Cardiac muscle cell (in vitro differentiated cells and primary cell): ENCODE results near the gene CCBE1. TPM values are rescaled to one million over a fixed set of nuclear protein-coding genes. Genes with fewer than 3 reads are reported as not detected.
"Not testable (repeated sequence)": the region's sequence is repeated elsewhere in the genome, so short reads cannot be mapped to it uniquely, and the experiment has no call there.

Experiments
- DNase-seq, 2 donors: peaks; one replicate each; pipeline versions ENCODE4 v3.0.0 to v3.0.0-alpha.2; 2010 to 2017; ENCODE audit warnings: low read depth in 1 of 2, low spot score in 1 of 2
- H3K27ac ChIP-seq: fragments of 200-600 bp; sonication (generic); 2 replicates; pipeline ENCODE4 v1.5.1; 2016
- H3K27me3 ChIP-seq: fragments of 200-600 bp; sonication (generic); 2 replicates; pipeline ENCODE4 v1.6.0; 2016; ENCODE audit warnings: control low read depth
- H3K36me3 ChIP-seq: fragments of 200-600 bp; sonication (generic); 2 replicates; pipeline ENCODE4 v1.5.1; 2016; ENCODE audit warnings: control low read depth
- H3K4me1 ChIP-seq: fragments of 200-600 bp; sonication (generic); 2 replicates; pipeline ENCODE4 v1.8.1; 2017; ENCODE audit warnings: low read depth, mild to moderate bottlenecking, mixed run types
- H3K4me3 ChIP-seq: fragments of 200-600 bp; sonication (generic); 2 replicates; pipeline ENCODE4 v1.5.1; 2016; ENCODE audit warnings: mild to moderate bottlenecking
- H3K9me3 ChIP-seq: fragments of 200-600 bp; sonication (generic); 2 replicates; pipeline ENCODE4 v1.5.1; 2017; ENCODE audit warnings: low read depth, mild to moderate bottlenecking, control low read depth
- polyA plus RNA-seq: library from polyadenylated mRNA; unstranded; fragments of >200 nt; fragmentation: Nextera tagmentation; extraction: Ambion mirVana; gene quantifications from 2 replicates; pipeline ENCODE4 v1.2.1, GENCODE V29; 2016
- total RNA-seq: library from RNA; depleted of rRNA; stranded (reverse); fragments of >200 nt; gene quantifications from 2 replicates; pipeline ENCODE4 v1.2.3, GENCODE V29; 2016
- TF ChIP-seq, protein P1 (sequence below): IDR thresholded peaks from 2 replicates; pipeline ENCODE4 v1.5.1; 2012; ENCODE audit warnings: low read depth, mild to moderate bottlenecking, low read length

Gene CCBE1
- total and polyA plus RNA-seq, 2 experiments from 2014 or later: 1.5 to 3.7 TPM

DNA sequence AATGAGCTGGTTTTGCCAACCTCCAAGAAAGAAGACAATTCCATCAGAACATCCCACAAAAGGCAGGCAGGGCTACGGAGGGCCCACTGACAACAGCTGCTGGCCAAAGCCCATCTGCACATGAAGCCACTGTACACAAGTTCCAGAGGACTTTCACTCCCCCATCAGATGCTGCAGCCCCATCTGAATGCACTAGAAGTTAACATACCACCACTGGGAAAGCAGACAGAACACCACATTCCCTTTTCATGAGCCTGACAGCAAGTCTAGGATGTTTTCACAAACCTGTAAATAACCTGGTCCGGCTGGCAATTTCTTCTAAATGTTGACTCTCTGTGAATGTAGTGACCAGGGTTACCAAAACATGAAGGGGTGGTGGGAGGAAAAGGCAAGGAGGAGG is 41.5 kb downstream of the CCBE1 start:
- Histone ChIP-seq H3K36me3 (no peaks in the 10 kb centered on the region), H3K9me3 (no peaks in the 10 kb centered on the region), H3K27me3 (peaks cover 34% of the 10 kb centered on the region), H3K4me3 (no peak overlapping the region), H3K4me1 (no peaks in the 10 kb centered on the region), H3K27ac (no peak overlapping the region)
- TF ChIP-seq, protein P1, sequence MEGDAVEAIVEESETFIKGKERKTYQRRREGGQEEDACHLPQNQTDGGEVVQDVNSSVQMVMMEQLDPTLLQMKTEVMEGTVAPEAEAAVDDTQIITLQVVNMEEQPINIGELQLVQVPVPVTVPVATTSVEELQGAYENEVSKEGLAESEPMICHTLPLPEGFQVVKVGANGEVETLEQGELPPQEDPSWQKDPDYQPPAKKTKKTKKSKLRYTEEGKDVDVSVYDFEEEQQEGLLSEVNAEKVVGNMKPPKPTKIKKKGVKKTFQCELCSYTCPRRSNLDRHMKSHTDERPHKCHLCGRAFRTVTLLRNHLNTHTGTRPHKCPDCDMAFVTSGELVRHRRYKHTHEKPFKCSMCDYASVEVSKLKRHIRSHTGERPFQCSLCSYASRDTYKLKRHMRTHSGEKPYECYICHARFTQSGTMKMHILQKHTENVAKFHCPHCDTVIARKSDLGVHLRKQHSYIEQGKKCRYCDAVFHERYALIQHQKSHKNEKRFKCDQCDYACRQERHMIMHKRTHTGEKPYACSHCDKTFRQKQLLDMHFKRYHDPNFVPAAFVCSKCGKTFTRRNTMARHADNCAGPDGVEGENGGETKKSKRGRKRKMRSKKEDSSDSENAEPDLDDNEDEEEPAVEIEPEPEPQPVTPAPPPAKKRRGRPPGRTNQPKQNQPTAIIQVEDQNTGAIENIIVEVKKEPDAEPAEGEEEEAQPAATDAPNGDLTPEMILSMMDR: no peak
- no peak for DNase-seq

DNA sequence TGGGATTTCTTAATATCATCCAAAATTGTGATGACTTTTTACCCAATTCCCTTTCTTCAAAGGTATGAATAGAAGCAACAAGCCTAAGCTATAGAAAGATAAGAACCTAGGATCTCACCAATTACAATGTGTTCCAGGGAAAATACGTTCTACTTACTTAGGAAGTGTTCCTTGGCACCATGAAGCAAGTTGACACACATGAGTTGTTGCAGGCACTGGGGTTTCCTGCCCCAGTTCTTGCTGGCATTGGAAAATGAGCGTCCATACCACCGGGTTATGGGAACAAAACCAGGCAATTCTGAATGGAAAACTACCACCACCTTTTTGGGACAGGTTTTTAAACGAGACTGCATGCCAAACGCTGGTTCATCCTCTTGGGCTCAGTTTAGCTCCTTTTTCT is 46.2 kb downstream of the CCBE1 start:
- Histone ChIP-seq H3K27ac (no peak overlapping the region), H3K4me3 (no peak overlapping the region), H3K9me3 (no peaks in the 10 kb centered on the region), H3K36me3 (no peaks in the 10 kb centered on the region), H3K4me1 (no peaks in the 10 kb centered on the region), H3K27me3 (peaks cover 26% of the 10 kb centered on the region)
- TF ChIP-seq, protein P1: no peak
- no peak for DNase-seq

DNA sequence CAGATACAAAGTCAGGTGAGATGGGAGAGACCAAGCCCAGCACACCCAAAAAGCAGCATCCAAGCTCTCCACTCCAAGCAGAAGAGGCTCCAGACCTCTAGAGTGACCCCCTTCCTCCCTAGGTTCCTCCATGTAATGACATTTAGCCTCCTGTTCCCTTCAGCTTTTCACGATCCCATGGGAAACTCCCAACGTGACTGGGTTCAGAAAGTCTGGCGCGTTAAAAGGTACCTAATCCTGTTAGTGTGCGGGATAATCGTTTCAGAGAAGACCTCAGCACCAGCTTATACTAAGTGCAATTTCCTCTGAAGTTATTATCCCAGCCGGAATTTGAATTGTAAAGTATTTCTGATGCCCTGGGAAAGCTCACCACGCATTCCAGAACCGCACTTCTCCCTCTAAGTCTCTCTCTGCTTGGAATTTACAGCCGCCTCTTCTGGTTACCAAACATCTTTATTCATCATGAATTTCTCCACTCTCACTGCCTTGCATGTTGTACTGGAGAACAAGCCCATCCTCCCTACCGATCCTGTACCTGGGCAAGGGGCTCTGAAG is 46.9 kb downstream of the CCBE1 start:
- no peak overlapping the region for H3K27ac ChIP-seq
- H3K27me3 ChIP-seq: peaks cover 20% of the 10 kb centered on the region
- no peaks in the 10 kb centered on the region for H3K4me1 ChIP-seq
- TF ChIP-seq, protein P1: no peak
- no peak for DNase-seq
- no peaks in the 10 kb centered on the region for H3K9me3 ChIP-seq
- H3K4me3 ChIP-seq: no peak overlapping the region
- no peaks in the 10 kb centered on the region for H3K36me3 ChIP-seq

DNA sequence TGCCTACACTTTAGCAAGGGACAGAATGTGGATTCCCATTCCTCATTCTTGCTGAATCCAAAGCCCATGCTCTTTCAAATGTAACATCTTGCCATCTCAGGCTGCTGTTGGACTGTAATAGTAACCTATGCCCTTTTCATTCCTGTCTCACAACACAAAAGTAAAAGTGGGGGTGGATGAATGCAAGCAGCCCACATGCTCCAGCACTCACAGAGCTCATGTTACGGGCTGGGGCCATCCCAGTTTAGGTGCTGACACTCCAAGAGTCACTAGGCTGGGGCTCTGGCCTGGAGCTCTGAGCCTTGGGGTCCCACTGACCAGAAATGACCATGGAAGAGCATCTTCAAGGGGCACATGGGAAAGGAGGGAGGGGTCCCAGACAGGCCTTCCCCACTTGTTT is 47.6 kb downstream of the CCBE1 start:
- no peaks in the 10 kb centered on the region for H3K4me1 ChIP-seq
- no peak overlapping the region for H3K4me3 ChIP-seq
- TF ChIP-seq, protein P1: no peak
- H3K9me3 ChIP-seq: no peaks in the 10 kb centered on the region
- H3K36me3 ChIP-seq: no peaks in the 10 kb centered on the region
- no peak overlapping the region for H3K27ac ChIP-seq
- peaks cover 18% of the 10 kb centered on the region for H3K27me3 ChIP-seq
- no peak for DNase-seq

DNA sequence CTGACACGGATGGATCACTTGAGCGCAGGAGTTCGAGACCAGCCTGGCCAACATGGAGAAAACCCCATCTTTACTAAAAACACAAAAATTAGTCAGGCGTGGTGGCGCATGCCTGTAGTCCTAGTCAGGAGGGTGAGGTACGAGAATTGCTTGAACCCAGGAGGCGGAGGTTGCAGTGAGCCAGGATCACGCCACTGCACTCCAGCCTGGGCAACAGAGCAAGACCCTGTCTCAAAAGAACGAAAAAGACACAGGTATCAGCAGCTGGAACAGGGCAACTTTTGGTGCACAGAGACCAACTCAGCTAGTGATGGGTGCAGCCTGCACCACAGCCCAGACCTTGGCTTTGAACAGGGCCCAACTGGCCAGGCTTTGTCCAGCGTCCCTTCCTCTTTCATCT is 48.8 kb downstream of the CCBE1 start:
- H3K27ac ChIP-seq, DNase-seq, H3K4me3 ChIP-seq, H3K4me1 ChIP-seq, H3K9me3 ChIP-seq, H3K36me3 ChIP-seq: not testable (repeated sequence)
- peaks cover 18% of the 10 kb centered on the region for H3K27me3 ChIP-seq

DNA sequence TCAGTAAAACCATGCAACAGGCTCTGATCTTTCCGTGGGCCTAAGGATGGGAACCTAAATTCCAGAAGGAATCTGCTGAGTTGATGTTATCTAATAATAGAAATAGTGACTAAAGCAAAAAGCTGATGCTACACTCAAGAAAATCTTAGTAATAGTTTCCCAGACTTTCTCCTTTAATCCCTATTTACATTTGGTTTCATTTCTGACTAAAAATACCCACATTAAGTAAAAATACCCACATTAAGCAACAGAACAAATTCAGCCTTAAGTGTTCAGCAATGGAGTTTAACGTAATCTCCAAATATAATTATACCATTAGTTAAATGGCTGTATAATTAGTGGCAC is 50.3 kb downstream of the CCBE1 start:
- Histone ChIP-seq H3K4me3 (no peak overlapping the region), H3K36me3 (no peaks in the 10 kb centered on the region), H3K27me3 (peaks cover 18% of the 10 kb centered on the region), H3K9me3 (no peaks in the 10 kb centered on the region), H3K4me1 (no peaks in the 10 kb centered on the region), H3K27ac (no peak overlapping the region)
- TF ChIP-seq, protein P1: no peak
- DNase-seq: no peak
